Activated T-cell treated with anti-CD3 and anti-CD28 coated beads for 24 hours (primary cell): ENCODE data around the gene ATXN10.
"Not testable (repeated sequence)": the region's sequence is repeated elsewhere in the genome, so short reads cannot be mapped to it uniquely, and the experiment has no call there.

Experiments used
- DNase-seq: peaks from one replicate; pipeline ENCODE4 v3.0.0-alpha.2; 2020; ENCODE audit warnings: low read depth

Gene ATXN10

DNA sequence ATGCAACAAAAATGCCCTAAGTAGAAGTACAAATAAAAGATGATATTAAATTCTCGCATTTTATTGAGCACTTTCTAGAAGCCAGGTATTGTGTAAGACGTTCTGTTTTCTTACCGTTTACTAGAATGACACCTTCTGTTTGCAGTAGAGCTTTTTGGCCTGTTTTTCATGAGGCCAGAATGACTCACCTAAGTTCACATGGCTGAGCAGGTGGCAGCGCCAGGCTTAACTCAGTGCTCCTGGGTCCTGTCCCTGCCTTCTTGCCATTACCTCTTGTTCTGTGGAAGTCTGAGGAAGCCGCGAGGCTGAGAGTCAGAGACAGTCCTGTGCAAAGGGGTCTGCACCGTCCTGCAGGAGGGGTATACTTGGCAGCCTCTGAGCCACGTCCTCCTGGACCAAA lies 113.8 kb downstream of the ATXN10 start:
- no peak for DNase-seq

DNA sequence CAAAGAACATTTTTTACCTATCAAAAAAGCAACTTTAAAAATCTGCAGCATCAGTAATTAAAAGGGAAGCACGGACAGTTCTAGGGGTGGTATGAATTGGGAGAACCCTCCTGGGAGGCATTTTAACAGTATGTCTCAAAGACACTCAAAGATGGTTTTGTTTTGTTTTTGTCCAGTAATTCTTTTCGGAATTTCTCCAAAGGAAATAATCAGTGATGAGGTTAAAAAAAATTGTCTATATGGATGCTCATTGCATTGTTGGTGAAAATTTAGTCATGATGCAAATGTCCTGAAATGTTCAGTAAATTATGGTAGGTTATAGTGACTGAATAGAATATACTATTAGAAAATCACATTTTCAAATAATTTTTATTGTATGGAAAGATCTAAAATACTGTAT lies 115.1 kb downstream of the ATXN10 start:
- DNase-seq: no peak

DNA sequence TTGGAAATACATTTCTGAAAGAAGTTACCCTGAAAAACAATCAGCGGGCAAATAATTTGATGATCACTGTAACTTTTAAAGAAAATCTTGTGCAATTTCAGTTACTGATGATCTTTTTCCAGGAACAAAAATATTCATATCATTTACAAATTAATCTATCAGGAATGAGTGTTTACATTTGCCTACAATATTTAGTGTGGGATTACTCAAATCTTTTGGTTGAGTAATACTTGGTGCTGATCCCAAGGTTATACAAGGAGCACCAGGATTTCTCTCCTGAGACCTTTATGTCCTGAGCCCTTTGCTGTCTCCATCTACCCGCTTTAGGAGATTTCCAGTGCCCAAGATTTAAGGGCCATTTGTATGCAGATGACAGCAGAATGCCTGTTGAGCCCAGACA lies 116.1 kb downstream of the ATXN10 start:
- no peak for DNase-seq

DNA sequence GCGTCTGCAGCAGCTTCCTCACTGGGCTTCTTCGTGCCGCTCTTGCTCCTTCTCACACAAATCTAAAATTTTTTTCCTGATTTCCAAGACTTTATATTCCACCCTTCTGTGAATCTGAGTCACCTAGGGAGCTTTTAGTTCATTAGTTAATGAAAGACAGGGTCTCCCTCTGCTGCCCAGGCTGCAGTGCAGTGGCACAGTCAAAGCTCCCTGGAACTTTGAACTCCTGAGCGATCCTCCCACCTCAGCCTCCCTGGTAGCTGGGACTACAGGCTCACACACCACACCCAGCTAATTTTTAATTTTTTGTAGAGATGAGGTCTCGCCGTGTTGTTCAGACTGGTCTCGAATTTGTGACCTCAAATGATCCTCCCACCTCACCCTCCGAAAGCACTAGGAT lies 116.9 kb downstream of the ATXN10 start:
- no peak for DNase-seq

DNA sequence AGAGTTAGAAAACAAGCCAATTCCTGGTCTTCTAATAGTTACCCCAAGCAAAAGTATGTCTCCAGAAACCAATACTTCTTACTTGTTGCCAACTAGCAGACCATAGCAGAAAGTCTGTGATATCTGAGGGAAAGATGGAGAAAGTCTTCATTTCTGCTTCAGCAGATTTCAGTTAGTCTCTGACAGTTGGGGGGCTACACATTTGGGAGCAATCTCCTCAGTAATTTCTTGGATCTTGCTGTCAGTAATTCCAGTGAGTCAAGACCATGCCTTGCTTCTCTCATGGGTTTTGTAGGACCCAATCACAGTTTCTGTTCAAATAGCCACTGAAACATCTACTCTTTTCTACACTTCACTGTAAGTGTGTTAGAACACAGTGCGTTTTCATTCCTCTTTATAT lies 118.8 kb downstream of the ATXN10 start:
- DNase-seq: no peak

DNA sequence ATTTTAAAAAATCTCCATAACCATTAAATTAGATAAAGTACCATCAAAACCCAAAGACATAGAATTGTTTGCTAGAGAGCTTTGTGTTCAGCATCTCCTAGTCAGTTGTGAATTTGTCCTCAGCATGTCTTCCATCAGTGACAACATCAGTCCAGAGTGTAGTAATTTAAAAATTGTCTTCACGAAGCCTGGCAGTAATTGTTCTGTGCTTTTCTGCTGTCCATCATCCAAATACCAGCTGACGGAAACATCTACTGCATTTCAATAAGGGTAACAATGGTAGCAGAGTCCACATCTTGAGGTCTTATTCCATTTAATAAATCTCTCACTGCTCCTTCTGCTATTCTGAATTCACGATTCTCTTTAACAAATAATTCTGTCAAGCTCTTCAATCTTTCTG lies 121.5 kb downstream of the ATXN10 start:
- no peak for DNase-seq

DNA sequence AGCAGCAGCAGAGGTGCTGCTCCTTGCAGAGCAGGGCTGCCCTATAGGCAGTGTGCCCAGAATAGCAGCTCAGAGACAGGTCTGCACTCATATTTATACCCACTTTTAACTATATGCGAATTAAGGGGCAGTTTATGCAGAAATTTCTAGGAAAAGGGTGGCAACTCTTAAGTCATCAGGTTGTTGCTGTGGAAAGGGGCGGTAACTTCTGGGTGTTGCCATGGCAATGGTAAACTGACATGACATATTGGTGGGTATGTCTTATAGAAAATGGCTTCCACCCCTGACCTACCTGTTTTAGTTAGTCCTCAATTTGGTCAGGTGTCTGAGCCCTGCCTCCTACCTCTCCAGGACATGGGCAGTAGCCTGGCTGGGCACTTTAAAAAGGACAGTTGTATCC lies 122.3 kb downstream of the ATXN10 start:
- DNase-seq: no peak

DNA sequence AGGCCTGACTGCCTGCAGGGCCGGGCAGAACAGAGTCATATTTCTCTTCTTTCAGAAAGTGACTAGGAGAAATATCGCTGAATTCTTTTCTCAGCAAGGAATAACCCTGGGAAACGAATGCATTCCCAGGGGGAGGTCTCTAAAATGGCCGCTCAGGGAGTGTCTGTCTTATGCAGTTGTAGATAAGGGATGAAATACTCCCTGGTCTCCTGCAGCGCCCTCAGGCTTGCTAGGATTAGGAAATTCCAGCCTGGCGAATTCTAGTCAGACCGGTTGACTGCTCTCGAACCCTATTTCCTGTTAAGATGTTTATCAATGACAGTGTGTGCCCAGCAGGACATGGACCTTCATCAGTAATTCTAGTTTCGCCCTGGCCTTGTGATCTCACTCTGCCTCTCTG lies 124.4 kb downstream of the ATXN10 start:
- not testable (repeated sequence) for DNase-seq

DNA sequence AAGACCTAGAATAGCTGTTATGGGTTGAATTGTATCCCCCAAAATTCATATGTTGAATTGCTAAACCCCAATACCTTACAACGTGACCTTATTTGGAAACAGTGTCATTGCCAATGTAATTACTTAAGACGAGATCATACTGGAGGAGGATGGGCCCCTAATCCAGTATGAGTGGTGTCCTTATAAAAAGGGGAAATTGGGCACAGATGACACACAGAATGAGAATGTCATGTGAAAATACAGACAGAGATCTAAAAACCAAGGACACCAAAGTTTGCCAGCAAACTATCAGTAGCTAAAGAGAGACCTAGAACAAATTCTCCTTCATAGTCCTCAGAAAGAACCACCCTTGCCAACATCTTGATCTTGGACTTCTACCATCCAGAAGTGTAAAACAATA lies 127.7 kb downstream of the ATXN10 start:
- no peak for DNase-seq

DNA sequence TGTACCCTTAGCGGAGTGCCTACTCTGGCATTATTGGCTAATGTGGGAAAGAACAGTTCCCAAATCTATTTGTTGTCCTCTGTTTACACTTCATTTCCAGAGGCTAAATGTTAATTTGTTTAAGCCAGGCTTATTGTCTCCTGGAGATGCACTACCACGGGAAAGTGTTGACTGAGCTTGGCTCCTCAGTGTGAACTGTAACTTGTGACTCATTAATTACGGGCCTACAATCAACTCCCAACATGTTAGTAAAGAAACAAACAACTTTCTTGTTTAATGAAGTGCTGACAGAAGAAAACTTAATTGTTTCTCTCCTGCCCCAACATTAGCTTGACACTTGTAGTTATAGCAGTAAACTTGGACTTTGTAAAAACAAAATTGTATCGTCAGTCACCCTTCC lies 130.4 kb downstream of the ATXN10 start:
- DNase-seq: no peak

DNA sequence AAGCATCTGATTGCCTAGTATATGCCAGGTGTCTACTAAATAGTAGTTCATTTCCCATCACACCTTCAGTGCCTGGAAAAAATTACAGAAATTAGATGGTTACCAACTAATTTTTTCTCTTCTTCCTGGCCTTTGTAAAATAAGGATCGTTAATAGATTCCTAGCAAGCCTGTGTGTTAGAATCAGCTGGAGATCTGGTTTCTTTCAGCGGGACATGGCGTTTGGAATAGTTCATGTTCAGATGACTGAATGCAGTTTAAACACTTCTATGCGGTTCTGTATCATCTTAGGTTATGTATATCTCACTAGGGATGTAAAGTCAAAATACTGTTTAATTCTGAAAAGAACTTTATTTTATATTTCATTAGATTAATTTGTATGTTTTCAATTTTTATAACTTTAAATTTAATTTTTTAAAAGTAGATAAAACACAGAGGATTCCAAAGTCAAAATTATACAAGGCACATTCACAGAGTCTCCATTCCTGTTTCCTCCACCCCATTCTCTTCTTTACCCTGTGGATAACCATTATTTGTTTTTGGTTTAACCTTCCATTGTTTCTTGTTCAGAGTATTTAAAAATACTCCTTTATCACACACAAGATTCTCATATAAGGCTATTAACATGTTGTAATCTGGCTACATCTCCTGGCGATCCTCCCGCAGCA lies 132.8 kb downstream of the ATXN10 start:
- no peak for DNase-seq

DNA sequence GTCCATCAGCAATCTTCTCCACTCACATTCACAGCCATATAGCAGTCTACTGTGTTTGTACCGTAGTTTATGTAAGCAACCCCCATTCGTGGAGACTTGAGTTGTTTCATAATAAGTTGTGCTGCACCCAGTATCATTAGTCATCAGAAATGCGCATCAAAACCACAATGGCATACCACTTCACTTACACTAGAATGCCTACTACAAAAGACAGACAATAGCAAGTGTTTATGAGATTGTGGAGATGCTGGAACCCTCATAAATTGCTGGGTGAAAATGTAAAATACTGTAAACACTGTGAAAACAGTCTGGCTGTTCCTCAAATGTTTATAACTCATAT lies 133.3 kb downstream of the ATXN10 start:
- no peak for DNase-seq

DNA sequence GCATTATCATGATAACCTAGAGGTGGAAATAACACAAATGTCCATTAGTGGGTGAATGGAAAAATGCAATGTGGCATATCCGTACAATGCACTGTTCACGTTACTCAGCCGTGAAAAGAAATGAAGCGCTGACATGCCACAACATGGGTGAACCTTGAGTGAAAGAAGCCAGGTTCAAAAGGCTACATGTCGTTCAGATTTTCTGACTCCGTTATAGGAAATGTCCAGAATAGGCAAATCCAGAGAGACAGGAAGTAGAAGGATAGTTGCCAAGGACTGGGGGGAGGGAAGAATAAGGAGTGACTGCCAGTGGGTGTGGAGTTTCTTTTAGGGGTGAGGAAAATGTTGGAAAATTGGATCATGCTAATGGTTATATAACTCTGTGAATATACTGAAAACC lies 133.8 kb downstream of the ATXN10 start:
- DNase-seq: no peak

DNA sequence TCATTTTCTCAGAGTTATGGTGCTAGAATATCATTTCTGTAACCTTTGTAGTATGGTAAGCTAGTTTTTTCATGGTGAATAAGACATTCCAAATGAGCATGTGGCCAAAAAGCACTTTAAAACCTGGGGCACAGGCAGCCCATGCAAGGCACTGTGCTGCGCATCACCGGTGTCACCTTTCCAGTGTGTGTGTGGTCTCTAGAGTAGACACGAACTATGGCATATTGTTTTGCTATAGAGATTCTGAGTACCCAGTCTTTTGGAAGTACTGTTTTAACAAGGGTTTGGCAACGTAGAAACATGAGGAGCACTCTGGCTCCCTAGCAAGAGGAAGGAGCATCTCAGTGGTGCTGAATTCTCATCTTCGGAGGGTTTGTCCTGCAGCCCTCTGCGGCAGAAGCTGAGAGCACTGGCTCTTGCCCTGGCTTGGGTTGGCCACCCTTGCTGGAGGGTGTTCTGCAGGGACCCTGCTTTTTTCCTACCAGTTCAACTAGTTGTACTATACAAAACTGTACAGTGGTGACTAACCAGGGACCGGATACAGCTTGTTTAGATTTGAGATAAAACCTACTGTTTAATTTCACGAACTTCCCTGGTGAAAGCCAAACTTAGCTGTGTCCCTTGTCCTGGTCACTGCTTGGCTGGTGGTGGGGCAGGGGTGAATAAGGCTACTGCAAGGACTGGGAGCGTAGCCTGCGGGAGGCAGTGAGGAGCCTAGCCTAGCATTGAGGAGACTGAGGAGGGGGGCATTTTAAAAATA lies 135.7 kb downstream of the ATXN10 start:
- no peak for DNase-seq

DNA sequence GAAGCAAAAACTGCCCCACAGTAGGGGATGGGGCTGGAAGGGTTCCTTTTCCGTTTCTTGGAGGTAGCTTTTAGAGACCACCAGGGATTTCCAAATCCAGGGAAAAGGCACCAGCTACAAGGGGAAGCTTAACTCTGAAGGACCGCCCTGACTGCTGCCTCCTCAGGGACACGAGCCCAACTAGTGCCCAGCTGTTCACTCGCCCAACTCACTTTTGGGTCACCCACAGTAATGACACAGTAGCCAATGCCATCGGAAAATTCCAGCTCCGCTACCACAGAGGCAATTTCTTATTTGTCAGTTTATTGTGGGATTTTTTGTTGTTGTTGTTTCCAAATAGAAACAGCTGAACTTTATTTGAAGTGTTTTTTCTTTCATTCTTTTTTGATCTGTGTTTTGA lies 141.3 kb downstream of the ATXN10 start:
- no peak for DNase-seq

DNA sequence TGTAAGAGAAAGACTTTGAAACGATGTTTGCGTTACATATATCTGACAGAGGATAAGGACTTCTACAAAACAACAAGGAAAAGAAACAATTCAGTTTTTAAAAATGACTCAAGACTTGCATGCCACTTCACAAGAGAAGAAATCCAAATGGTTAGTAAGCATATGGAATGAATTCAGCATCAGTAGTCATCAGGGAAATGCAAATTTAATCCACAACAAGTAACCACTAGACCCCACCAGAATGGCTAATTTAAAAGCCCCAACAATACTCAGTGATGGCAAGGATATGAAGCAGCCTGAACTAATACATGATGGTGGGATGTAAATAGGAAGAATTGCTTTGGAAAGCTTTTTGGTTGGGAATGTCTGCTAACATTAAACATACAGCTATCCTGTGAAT lies 142.6 kb downstream of the ATXN10 start:
- DNase-seq: no peak

DNA sequence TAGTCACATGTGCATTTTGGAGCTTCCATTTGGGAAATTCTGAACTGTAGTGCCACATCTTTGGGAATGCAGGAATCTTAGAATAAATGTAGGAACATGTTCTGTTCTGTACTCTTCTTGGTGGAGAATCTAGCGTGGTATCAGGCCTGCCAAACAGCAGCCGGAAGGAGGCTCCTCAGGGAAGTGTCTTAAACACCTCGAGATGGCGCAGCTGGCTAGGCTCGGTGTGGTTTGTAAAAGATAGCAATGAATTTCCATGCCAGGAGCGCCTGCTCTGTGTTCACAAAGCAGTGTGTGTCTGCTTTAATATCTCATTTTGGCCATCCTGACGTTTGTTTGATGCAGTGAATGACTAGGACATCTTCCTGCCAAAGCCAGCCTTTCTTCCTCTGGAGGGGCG lies 145.1 kb downstream of the ATXN10 start:
- DNase-seq: no peak

DNA sequence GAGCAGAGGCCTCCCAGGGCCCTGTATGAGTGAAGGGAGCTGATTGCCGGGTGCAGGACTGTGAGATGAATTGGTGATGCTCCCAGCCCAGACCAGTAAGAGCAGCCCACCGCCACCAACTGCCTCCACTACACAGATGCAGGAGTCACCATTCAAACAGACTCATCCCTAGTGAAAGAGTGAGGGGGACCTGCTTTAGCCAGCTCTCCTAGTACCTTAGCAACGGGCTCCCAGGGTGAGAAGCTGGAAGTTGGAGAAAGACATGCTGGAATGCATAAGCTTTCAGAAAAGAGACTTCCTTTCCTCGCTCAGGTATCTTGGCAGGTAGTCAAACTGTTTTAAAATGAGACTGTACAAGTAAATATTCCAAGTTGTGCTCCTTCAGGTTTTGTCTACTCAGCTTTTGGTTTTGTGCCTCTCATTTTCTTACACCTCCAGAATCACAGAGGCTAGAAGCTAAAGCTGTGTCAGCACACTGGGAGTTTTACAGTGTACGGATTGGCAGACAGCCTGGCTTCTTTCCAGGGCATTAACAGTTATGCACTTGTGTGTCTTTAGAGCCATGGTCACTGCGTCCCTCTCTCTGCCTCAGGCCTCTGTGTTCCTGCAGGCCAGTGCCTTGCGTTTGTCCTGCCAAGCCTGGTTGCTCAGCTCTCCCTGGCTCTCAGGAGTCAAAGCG lies 146.2 kb downstream of the ATXN10 start:
- DNase-seq: no peak

DNA sequence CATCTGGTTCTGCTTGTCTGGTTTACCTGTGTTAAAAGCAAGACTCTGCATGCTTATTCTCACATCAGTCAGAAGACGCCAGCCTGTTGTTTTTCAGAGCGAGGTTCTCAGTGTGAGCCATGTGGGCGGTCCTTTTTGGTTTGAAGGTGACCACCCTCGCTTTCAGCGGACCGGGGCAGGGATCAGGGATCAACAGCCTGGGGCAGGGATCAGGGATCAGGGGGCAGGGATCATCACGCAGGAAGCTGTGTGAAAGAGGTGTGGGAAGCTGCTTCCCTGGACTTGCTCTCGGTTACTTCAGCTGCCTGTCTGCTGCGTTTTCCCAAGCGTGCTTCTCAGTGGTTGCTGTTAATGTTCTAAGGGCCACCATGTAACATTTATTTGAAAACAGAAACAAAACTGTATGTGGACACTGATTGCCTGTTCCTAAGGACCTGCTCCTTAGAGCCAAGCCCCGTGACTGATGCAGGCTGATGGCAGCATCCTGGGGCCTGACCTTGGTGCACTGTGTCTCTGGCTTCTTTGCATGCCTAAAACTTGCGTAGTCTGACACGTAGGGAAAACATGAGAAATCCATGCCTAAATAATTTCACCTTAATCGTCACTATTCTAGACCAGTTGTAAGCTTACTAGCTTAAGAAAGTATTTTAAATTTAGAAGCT lies 146.9 kb downstream of the ATXN10 start:
- DNase-seq: no peak

DNA sequence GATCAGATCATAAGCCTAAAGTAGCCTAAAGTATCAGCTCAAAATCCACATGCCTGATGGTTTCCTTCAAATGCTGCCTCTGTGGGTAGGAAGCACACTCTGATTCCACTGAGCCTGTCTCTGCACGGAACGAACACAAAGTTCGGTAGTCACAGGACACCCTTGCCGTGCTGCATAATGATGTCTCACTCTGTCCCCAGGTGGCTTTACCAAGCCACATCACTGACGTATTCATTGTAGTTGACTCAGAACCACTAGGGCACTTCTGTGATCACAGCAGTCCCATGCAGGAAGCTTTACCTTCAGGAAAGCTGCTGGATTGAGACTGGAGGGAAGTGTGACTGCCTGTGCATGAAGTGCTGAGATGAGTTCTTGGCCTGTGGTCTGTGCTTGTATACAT lies 147.7 kb downstream of the ATXN10 start:
- DNase-seq: no peak

DNA sequence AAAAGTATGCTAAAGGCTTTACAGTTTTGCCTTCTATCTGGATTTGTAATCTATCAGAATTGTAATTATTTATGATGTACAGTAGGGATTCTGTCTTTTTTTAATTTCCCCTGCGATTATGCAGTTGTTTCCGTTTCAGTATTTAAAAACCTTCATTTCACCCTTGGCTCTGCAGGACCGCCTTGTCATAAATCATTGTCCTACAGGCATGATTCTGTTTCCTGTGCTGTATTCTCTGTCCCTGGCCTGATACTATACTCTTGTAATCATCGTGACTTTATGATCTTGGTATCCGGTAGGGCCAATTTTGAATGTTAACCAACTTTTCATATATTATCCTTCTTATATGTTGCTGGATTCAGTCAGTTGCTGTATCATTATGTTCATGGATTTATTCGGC lies 151.7 kb downstream of the ATXN10 start:
- no peak for DNase-seq

DNA sequence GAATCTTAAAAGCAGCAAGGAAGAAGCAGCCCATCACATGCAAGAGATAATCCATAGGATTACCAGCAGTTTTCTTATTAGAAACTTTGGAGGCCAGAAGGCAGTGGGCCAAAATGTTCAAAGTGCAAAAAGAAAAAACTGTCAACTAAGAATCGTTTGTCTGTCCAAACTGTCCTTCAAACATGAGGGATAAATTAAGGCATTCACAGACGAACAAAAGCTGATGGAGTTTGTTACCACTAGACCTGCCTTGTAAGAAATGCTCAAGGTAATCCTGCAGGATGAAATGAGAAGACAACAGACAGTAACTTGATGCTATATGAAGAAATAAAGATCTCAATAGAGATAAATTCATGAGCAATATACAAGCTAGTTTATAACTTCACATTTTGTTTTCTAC lies 154.9 kb downstream of the ATXN10 start:
- DNase-seq: no peak

DNA sequence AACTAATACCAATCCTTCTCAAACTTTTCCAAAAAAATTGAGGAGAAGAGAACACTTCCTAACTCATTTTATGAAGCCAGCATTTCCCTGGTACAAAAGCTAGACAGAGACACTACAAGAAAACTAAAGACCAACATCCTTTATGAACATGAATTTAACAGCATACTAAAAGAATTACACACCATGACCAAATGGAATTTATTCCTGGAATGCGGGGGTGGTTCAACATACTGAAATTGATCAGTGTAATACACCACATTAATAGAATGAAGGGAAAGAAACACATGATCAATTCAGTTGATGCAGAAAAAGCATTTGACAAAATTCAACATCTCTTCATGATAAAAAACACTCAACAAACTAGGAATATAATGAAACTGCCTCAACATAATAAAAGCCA lies 157.2 kb downstream of the ATXN10 start:
- DNase-seq: no peak
